HG03342 (cell line): ENCODE data around the gene TRMT10A.

ENCODE experiments used
- ATAC-seq: cut with Tn5 transposase; IDR thresholded peaks from one replicate; pipeline ENCODE4 v1.9.1; 2021; ENCODE audit warnings: mild to moderate bottlenecking, moderate library complexity; ENCODE audit not compliant: unreplicated experiment

The TRMT10A gene, protein sequence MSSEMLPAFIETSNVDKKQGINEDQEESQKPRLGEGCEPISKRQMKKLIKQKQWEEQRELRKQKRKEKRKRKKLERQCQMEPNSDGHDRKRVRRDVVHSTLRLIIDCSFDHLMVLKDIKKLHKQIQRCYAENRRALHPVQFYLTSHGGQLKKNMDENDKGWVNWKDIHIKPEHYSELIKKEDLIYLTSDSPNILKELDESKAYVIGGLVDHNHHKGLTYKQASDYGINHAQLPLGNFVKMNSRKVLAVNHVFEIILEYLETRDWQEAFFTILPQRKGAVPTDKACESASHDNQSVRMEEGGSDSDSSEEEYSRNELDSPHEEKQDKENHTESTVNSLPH

DNA sequence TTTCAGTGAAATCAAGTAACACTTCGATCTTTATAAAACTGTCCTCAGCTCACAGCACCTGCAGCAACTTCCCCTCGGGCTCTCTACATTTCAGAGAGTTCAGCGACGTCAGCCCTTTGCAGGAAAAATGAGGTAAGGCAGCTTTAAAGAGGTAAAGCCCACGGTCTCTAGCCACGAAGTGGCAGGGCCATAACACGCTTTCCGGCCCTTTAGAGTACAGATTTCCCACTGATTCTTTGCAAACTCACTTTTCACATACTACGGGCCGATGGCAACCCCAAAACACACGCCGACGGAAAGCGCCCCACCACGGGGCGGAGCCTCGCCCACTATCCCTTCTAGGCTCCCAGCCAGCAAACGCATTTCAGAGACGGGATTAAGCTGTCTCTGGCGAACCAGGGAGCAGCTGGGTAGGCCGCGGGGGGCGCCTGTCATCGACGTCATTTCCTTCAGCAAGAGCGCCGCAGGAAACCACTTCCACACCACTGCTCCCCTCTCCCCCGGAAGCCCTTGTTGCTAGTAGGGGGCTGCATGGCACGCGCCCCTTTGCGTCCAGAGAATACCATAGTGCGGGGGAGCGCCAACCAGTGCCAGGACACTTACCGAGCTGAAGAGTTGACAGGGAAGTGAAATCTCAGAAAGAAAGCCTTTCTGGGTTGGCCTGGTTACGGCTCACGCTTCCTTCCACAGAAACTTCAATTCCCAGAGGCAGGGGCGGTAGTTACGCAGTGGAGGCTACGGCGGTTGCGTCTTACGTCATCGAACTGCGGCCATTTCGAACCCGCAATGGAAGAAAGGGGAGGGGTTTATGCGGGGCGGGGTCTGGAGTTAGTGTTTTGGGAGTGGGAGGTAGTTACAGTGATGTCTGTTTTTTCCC lies at the start of gene TRMT10A:
TRMT10A (minus strand) TSS at position 730 of the 877 bp plus-strand sequence. CDS start 4,701 bp downstream, outside the sequence.
- peak; percentile 92 for ATAC-seq

DNA sequence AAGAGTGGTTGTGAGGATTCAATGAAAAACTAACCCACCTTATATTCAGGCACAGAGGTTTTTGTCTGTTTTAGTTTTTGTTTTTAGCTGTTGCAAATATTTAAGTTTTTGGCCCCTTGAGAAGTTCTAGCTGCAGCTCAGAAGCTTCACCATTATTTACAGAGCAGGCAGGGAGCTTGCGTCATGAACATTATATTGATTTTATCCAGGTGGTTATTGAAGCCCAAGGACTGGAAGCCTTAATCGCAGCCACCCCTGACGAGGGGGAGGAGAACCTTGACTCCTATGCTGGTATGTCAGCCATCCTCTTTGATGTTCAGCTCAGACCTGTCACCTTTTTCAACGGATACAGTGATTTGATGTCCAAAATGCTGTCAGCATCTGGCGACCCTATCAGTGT lies 48.9 kb upstream of the TRMT10A start:
- ATAC-seq: no peak

DNA sequence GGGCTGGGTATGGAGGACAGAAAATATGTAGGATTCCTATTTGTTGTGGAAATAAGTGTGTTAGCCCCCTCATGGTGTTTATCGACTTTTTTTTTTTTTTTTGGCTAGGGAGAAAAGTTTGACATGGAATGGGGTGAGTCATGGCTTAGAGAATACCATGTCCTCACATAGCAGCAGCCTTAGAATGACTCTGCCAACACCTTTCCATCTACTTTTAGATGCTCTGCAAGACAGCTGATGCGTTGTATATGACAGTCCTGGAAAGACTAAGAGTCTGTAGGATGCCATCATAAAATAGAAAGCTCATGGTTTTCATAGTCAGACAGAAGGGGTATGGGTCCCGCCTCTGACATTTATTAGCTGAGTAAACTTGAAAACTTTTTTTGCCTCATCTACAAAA lies 48.4 kb upstream of the TRMT10A start:
- no peak for ATAC-seq

DNA sequence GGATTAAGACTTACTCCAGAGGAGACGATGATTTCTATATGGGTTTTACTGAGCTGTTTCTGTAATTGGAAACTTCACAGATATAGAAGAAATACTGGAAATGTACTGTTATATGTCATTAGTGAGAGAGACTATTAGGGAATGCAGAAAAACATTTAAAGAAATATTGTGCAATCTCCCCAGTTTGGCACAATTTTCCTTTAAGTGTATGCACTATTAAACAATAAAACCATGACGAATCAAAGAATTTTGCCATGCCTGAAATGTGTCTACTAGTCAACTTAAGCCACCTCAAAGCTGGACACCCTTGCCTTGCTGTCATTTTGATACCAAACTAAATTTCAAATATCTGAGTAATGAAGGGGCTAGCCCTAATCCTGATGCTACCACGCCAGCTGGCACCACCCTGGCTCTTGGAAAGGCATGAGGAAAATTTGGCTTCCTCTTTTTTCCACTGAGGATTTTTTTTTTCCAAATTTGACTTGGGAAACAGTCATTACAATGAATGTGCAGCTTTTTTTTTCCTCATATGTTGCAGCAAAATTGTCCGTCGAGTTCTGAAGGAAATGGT lies 46.9 kb upstream of the TRMT10A start:
- no peak for ATAC-seq

DNA sequence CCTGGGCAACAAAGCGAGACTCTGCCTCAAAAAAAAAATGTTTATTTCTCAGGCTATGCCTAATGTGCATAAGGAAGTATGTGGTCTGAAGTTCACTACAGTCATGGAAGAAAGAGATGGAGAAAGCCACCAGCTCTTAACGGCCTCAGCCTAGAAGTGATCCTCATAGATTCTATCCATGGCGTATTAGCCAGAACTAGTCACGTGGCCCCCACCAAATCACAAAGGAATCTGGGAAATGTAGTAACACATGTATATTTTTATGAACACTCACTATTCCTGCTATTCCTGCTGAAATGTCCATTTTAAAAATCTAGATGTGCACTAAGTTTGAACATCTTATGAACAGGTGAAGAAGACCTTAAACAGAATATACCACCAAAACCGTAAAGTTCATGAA lies 44.6 kb upstream of the TRMT10A start:
- ATAC-seq: no peak

DNA sequence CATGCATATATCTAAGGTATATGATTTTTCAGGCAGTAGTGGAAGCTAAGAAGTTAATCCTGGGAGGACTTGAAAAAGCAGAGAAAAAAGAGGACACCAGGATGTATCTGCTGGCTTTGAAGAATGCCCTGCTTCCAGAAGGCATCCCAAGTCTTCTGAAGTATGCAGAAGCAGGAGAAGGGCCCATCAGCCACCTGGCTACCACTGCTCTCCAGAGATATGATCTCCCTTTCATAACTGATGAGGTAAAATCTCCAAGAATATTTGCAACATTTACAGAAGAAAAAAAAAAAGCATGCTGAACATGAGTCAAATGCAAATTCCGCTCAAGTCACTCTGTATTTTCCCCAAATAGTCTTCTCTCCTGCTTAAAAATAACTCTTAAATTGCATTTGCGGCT lies 42.9 kb upstream of the TRMT10A start:
- no peak for ATAC-seq

DNA sequence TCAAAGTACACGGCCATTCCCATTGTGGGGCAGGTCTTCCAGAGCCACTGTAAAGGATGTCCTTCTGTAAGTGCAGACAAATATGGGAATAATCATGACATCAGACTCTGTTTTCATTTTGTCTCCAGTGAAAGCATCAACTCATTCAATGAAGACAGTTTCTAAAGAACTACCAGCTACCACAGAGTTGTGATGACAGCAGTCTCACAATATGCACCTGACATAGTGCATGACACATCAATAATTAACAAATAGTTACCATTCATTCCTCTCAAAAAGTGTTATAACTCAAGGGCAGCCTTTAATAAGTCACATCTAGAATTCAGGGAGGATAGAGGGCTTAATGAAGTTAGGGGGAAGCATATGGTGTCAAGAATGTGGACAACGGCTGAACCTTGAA lies 31.0 kb upstream of the TRMT10A start:
- no peak for ATAC-seq

DNA sequence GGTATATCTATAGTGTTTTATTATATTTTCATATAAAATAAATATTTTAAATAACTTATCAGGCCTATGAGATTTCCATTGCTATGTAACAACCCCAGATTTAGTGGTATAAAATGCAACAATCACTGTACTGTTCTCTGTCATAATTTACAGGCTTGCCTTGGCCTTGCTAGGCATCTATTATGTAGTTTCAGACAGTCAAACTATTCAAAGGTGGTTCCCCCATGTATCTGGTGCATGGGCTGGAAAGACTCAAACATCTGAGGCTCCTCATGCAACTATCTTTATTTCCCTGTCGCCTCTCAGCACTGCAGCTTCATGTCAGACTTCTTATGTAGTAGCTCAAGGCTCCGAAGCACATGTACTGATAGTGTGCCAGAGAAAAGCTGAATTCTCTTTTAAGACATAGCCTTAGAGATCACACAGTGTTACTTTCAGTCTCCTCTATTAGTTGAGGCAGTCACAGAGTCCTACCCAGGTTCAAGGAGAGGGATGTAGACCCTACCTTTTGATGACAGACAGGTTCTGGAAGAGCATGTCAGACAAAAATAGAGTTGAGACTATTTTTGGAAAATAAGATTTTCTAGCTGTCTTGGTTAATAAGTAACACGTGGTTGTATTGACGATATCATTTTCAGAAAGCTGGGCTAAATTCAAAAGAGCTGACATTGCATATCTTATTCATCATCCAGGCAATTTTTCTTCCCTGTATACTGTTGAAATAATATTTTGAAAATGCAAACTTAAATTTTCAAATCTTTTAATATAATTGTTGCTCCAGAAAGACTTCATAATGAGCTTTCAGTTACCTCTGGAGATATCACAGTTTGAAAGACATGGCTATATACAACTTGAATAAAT lies 30.2 kb upstream of the TRMT10A start:
- ATAC-seq: peak; percentile 79

DNA sequence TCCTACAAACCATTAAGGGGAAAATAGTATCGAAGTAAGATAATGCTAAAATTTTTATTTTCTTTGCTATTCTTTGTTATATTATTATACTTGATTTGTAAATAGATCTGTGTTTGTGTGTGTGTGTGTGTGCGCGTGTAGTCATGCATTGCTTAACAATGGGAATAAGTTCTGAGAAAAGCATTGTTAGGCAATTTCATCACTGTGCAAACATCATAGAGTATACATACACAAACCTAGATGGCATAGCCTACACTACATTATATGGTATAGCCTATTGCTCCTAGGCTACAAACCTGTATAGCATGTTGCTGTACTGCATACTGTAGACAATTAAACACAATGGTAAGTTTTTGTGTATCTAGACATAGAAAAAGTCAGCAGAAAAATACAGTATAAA lies 27.9 kb upstream of the TRMT10A start:
- no peak for ATAC-seq

DNA sequence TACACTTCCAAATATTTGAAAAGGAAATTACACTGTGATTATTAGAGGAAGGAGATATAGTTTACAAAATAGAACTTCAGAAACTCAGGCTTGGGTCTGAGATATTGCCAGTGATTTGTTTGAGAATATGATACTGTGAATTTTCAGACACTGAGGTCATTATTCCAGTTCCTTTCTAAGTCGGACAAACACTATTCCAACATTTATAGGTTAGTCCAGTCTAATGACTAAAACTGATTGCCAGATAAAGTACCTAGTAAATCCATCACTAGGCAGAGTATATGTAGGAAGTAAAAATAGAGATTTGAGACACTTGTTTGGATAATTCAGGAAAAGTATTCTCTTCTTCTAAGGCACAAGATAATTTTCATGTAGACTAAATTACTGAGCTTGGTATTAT lies 24.0 kb upstream of the TRMT10A start:
- ATAC-seq: no peak

DNA sequence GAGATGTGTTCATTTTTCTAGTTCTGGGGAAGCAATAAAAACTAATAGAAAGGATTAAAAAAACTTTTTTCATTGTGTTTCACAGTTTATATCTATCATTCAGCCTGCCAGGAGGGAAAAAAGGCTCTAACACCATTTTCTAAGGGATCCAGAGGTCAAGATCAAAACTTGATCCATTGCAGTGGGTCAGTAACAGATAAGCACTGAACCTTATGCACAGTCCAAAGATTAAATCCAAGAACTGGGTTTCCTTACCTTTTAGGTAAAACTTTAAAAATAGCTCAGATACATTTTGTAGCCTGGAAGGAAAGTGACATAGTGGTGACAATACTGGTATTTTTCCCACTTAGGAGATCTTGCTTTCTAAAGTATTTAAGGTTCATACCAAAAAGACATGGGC lies 23.5 kb upstream of the TRMT10A start:
- ATAC-seq: no peak

DNA sequence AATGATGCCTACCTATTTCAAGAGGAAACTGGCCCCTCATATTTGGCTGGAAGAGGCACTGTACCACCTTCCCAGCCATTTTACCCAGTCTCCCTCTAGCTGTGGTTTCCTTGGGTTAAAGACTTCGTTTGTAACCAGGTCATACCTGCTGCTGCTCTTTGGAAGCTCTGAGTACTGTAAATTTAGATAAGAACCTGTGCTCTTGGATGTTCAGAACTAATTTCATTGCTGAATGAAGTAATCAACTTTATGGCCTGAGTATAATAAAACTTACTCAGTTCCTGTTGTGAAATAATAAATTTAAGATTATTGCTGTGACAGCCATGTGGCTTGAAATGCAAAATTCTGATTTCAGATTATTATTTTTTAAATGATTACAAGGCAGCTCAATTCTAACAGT lies 23.0 kb upstream of the TRMT10A start:
- ATAC-seq: no peak

DNA sequence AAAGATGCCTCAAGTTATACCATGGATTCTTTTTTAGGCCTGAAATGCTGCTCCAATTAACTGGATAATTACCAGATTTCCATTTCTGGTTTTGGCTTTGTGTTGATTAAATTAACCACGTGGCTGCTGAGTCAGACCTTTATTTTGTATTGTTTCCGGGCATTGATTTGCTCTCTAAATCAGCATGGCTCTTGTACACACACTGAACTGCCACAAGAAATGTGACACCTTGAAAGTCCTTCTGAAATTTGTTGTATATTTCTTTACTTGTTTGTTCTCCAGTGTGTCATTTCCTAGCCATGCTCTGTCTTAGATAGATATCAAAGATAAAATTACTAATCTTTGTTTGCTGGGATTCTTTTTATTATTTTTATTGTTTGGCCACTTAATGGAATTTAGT lies 22.5 kb upstream of the TRMT10A start:
- ATAC-seq: no peak

DNA sequence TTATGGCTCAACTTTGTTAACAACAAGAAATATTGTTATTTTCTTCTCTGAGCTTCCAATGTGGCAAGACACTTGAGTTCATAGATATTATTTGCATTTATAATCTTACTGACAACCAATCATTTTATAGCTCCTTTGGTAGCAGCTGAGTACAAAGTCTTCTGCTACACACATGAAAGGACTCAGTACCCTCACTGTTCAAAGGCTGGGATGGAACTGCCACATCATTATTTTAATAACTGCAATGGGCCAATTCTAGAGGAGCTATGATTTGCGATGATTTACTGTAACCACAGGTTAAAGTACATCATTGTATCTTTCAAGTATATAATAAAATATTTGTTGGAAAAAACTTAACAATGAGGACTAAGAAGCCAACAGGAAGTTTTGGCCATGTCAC lies 21.7 kb upstream of the TRMT10A start:
- no peak for ATAC-seq

DNA sequence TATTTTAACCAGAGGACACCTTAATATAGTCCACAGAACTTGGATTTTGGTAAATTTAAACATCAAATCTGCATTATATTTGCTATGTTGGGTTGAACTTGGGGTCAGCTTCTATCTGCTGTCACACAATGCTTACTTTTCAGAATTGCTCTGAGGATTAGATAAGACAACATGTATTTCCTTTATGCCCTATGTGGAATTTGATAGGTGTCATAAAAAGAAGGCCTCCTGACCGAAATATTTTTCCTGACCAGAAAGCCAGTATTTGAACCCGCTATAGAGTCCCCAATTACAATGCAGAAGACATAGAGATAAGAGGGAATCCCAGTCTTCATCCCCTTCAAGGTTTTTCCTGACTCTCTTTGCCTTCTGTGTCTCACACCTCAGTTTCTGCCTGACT lies 14.9 kb upstream of the TRMT10A start:
- no peak for ATAC-seq

DNA sequence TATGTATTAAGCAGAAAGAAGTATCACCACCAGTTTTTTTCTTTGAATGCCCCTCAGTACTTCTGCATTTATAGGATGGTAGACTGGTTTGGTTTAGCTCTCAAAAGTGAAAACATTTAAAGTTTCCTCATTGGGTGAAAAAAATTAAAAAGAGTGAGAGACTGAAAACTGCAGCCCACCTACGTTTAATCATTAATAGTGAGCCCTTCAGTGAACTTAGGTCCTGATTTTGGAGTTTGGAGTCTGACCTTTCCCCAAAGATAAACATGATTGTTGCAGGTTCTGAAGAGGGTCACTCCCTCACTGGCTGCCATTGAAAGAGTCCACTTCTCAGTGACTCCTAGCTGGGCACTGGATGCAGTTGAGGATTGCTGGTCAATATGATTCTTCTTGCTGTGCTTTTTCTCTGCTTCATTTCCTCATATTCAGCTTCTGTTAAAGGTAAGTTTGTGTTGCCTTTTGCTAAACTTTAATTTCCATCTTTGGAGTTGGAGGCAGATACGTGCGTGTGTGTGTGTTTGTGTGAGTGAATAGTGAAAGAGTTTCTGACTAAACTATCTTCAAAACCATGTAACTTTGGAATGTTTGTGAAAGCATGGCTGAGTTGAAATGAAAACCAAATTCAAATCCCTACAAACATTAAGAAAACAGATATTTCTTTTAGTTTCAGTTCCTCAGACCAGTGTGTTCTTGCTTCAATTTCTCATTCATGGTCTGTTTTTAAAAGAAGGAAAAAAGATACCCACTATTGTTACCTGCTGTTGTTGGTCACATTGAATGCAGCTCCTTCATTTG lies 10.9 kb upstream of the TRMT10A start, which contains the start of gene MTTP:
MTTP (plus strand) TSS at position 295 of the 795 bp plus-strand sequence; CDS start at position 381, 86 bp downstream.
- peak; percentile 90 for ATAC-seq

DNA sequence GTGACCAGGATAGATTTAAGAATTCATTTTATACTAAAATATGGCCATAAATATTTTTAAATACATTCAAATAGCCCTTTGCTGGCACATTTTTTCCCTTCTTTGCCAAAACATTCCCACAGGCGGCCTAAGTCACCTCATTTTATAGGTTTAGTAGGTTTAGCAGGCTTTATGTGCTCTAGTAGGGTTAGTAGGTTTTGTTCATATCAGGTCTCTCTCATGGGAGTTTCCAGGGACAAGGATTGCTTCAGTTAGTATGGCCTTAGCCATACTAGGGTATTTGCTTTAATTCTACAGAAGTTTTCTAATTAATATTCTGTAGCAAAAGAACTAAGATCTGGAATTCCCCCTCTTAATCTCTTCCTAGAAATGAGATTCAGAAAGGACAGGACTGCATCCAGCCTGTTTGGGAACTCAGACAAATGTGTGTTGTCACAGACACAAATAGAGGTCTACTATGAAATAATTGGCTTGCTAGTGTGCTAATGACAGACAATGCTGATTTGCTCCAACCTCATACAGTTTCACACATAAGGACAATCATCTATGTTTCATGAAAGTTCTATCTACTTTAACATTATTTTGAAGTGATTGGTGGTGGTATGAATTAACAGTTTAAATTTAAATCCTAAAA lies 10.0 kb upstream of the TRMT10A start:
- ATAC-seq: no peak

DNA sequence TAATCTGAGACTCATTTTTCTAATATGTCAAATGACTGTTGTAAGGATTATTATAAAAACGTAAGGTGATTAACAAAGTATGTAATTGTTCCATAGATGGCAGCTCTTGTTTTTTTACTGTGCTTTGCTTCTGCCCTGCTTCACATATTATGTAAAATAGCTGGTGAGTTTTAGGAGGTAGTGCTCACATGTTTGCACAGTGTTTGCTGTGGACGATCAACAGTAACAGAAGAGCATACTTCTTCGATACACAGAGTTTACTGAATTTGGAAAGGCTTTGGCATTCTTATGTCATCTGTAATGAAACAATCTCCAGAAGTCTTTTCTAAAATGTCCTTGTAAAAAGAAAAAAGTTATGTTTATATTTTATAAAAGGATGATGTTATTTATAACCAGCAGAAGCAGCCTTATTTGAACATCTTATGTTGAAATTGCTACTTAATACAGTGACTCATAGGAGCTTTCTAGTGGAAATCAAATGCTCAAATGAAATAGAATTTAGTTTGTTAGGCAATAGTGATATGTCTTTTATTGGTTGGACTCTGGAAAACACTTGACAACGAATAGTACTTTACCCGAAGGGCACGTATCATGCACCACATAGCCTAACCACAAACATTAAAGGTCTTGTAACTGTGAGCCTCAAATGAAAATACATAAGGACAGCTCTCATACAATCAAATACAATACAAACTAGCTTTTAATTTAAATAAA lies 8.8 kb upstream of the TRMT10A start:
- no peak for ATAC-seq

DNA sequence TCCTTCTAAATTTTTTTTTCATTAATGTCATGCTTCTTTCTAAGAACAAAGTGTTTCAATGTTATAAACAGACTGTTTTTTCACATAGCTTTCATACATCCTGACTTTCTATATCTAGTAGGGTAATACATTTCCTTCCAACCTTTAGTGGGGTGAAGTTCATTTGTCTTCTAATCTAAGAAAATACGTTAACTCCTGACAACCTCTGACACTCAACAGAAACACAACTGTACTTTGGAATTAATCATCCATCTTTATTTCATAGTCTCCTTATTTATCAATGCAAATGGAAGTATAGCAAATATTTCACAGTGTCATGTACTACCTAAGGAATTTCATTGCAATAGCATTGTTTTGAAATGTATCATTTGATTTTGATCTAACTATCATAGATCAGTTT lies 8.0 kb upstream of the TRMT10A start:
- ATAC-seq: no peak
